Measurements from ENCODE around the gene ZNF283.
"Not testable (repeated sequence)": the region's sequence is repeated elsewhere in the genome, so short reads cannot be mapped to it uniquely, and the experiment has no call there.

ZNF283 gene

GRCh38 chr19:43799502-43800142, 27.5 kb upstream of the ZNF283 start:
- DNase-seq (ENCODE audit: low spot score): no peak

- DNase-seq (ENCODE audit: low spot score): no peak
Measured at GRCh38 chr19:43802216-43802951, 24.7 kb upstream of the ZNF283 start, which contains the start of gene LYPD5. Gene LYPD5 (minus strand): TSS chr19:43802447. CDS start chr19:43802380, 67 bp downstream.

- no peak for DNase-seq (ENCODE audit: low spot score)
Measured at GRCh38 chr19:43804432-43804831, 22.7 kb upstream of the ZNF283 start.

GRCh38 chr19:43806401-43806800, 20.7 kb upstream of the ZNF283 start:
- not testable (repeated sequence) for DNase-seq (ENCODE audit: low spot score)

GRCh38 chr19:43806848-43807247, 20.3 kb upstream of the ZNF283 start:
- no peak for DNase-seq (ENCODE audit: low spot score)

- DNase-seq (ENCODE audit: low spot score): no peak
Measured at GRCh38 chr19:43807651-43808050, 19.5 kb upstream of the ZNF283 start.

GRCh38 chr19:43809762-43810696, 17.1 kb upstream of the ZNF283 start:
- no peak for DNase-seq (ENCODE audit: low spot score)

GRCh38 chr19:43811837-43812236, 15.3 kb upstream of the ZNF283 start:
- no peak for DNase-seq (ENCODE audit: low spot score)

GRCh38 chr19:43812259-43812658, 14.9 kb upstream of the ZNF283 start:
- no peak for DNase-seq (ENCODE audit: low spot score)

GRCh38 chr19:43812688-43813087, 14.4 kb upstream of the ZNF283 start:
- no peak for DNase-seq (ENCODE audit: low spot score)

GRCh38 chr19:43814663-43815352, 12.3 kb upstream of the ZNF283 start:
- DNase-seq (ENCODE audit: low spot score): no peak

GRCh38 chr19:43817454-43817853, 9.7 kb upstream of the ZNF283 start:
- DNase-seq (ENCODE audit: low spot score): not testable (repeated sequence)

- DNase-seq (ENCODE audit: low spot score): no peak
Measured at GRCh38 chr19:43818500-43818899, 8.6 kb upstream of the ZNF283 start.

GRCh38 chr19:43820098-43820883, 6.8 kb upstream of the ZNF283 start:
- DNase-seq (ENCODE audit: low spot score): no peak

- no peak for DNase-seq (ENCODE audit: low spot score)
Measured at GRCh38 chr19:43820884-43821215, 6.3 kb upstream of the ZNF283 start.

- DNase-seq (ENCODE audit: low spot score): not testable (repeated sequence)
Measured at GRCh38 chr19:43823856-43824255, 3.3 kb upstream of the ZNF283 start.

GRCh38 chr19:43824572-43824971, 2.5 kb upstream of the ZNF283 start:
- DNase-seq (ENCODE audit: low spot score): not testable (repeated sequence)

- no peak for DNase-seq (ENCODE audit: low spot score)
Measured at GRCh38 chr19:43839139-43839538, 12.0 kb downstream of the ZNF283 start.

GRCh38 chr19:43842007-43842406, 14.9 kb downstream of the ZNF283 start:
- DNase-seq (ENCODE audit: low spot score): no peak

GRCh38 chr19:43847246-43847645, 20.1 kb downstream of the ZNF283 start:
- DNase-seq (ENCODE audit: low spot score): no peak

GRCh38 chr19:43847884-43848283, 20.8 kb downstream of the ZNF283 start:
- DNase-seq (ENCODE audit: low spot score): no peak
